Endothelial cell of umbilical vein (primary cell): ENCODE data around the gene TRPM3. TPM values are rescaled to one million over a fixed set of nuclear protein-coding genes. Genes with fewer than 3 reads are reported as not detected.

ENCODE experiments used
- BruUV-seq: library from RNA; stranded (reverse); fragments of 400-500 nt; replicated peaks from 2 replicates; lab custom pipeline; 2021; lab: Mats Ljungman, UMichigan
- CTCF ChIA-PET: fragments of 300-600, 350-600 bp; sonication (Branson Sonifier 250); formaldehyde crosslinking; loops from one replicate; lab custom pipeline; 2021; ENCODE audit warnings: antibody characterized with exemption, inconsistent platforms; lab: Charles Lee
- POLR2A ChIA-PET: fragments of 300-600, 350-600 bp; sonication (Branson Sonifier 250); formaldehyde crosslinking; loops from one replicate; lab custom pipeline; 2021; ENCODE audit warnings: antibody characterized with exemption, inconsistent platforms; lab: Charles Lee
- DNase-seq: peaks from one replicate; pipeline ENCODE4 v3.0.0-alpha.2; 2011; ENCODE audit warnings: low read depth, low spot score
- FAIRE-seq: peaks from 2 replicates; lab custom pipeline; 2011; peaks lifted over from hg19 to GRCh38; lab: Jason Lieb, UNC
- H2AFZ ChIP-seq: 2 replicates; pipeline ENCODE4 v1.6.0; 2012; ENCODE audit warnings: low read depth, low read length, control low read depth, inconsistent platforms
- H3K27ac ChIP-seq: 2 replicates; pipeline ENCODE4 v1.5.1; 2011; ENCODE audit warnings: low read depth, mild to moderate bottlenecking, control low read depth, low read length, moderate library complexity; ENCODE audit not compliant: insufficient read depth
- H3K27me3 ChIP-seq, 2 experiments: 2 replicates each; pipeline versions ENCODE4 v1.6.0 to v1.6.1; 2011; ENCODE audit warnings: low read length in 2 of 2, mixed read lengths in 1 of 2; ENCODE audit not compliant: control insufficient read depth in 2 of 2, insufficient read depth in 2 of 2
- H3K36me3 ChIP-seq, 2 experiments: 2 replicates in 1 of 2; 3 replicates in 1 of 2; pipeline ENCODE4 v1.5.1; 2011; ENCODE audit warnings: low read length in 2 of 2, mild to moderate bottlenecking in 1 of 2, moderate library complexity in 1 of 2; ENCODE audit not compliant: control insufficient read depth in 2 of 2, insufficient read depth in 2 of 2; ENCODE audit errors: extremely low read depth in 1 of 2
- H3K4me1 ChIP-seq: 3 replicates; pipeline ENCODE4 v1.5.1; 2011; ENCODE audit warnings: mild to moderate bottlenecking, low read length; ENCODE audit not compliant: control insufficient read depth, insufficient read depth; ENCODE audit errors: extremely low read depth
- H3K4me2 ChIP-seq: 2 replicates; pipeline ENCODE4 v1.6.1; 2011; ENCODE audit warnings: low read length, control low read depth, mixed read lengths; ENCODE audit not compliant: insufficient read depth
- H3K4me3 ChIP-seq, 3 experiments: fragments of 200-600 bp in 1 of 3; sonication (generic), shearing (Covaris generic) in 1 of 3; replicated peaks in 1 of 3; 2 replicates each; pipeline ENCODE4 v1.5.1; 2011 to 2016; ENCODE audit warnings: control low read depth in 3 of 3, low read length in 3 of 3, mild to moderate bottlenecking in 2 of 3, inconsistent platforms in 1 of 3, low read depth in 1 of 3, moderate library complexity in 1 of 3; ENCODE audit not compliant: insufficient read depth in 1 of 3
- H3K79me2 ChIP-seq: 2 replicates; pipeline ENCODE4 v1.6.0; 2012; ENCODE audit warnings: low read length, inconsistent platforms; ENCODE audit not compliant: control insufficient read depth, insufficient read depth
- H3K9ac ChIP-seq: replicated peaks from 2 replicates; pipeline ENCODE3; 2011; ENCODE audit warnings: low read length, control low read depth; ENCODE audit not compliant: insufficient read depth; ENCODE audit errors: extremely low read depth
- H3K9me1 ChIP-seq: replicated peaks from 3 replicates; pipeline ENCODE4 v1.6.0; 2011; ENCODE audit warnings: mild to moderate bottlenecking, low read length; ENCODE audit not compliant: control insufficient read depth, insufficient read depth; ENCODE audit errors: extremely low read depth
- H3K9me3 ChIP-seq: replicated peaks from 2 replicates; pipeline ENCODE4 v1.5.1; 2012; ENCODE audit warnings: low read length, inconsistent platforms; ENCODE audit not compliant: control insufficient read depth, insufficient read depth
- H4K20me1 ChIP-seq: replicated peaks from 2 replicates; pipeline ENCODE3; 2011; ENCODE audit warnings: mild to moderate bottlenecking, low read length; ENCODE audit not compliant: control insufficient read depth, insufficient read depth; ENCODE audit errors: extremely low read depth
- EZH2 ChIP-seq: IDR thresholded peaks from 2 replicates; pipeline ENCODE4 v1.6.1; 2012; ENCODE audit warnings: borderline replicate concordance, low read depth, mild to moderate bottlenecking, moderate library complexity, low read length, inconsistent platforms; ENCODE audit not compliant: severe bottlenecking
- FOS ChIP-seq: IDR thresholded peaks from 2 replicates; pipeline ENCODE4 v1.6.1; 2011; ENCODE audit warnings: mild to moderate bottlenecking, low read length, moderate library complexity, borderline replicate concordance; ENCODE audit not compliant: insufficient read depth
- JUN ChIP-seq: IDR thresholded peaks from 2 replicates; pipeline ENCODE4 v1.6.1; 2011; ENCODE audit warnings: borderline replicate concordance, low read depth; ENCODE audit not compliant: insufficient read length, insufficient read depth
- MYC ChIP-seq: IDR thresholded peaks from one replicate; pipeline ENCODE4 v1.6.1; 2011; ENCODE audit warnings: mild to moderate bottlenecking, low read depth, low read length
- POLR2A ChIP-seq: IDR thresholded peaks from 2 replicates; pipeline ENCODE4 v1.6.1; 2012; ENCODE audit warnings: low read depth, mild to moderate bottlenecking, control low read depth, low read length
- POLR2AphosphoS5 ChIP-seq: IDR thresholded peaks from 2 replicates; pipeline ENCODE4 v1.6.1; 2012; ENCODE audit warnings: low read depth, mild to moderate bottlenecking, control low read depth, low read length, moderate library complexity; ENCODE audit not compliant: insufficient read depth
- dilution Hi-C: fragments of 300-500 bp; cut with MboI; formaldehyde crosslinking; loops from one replicate; pipeline ENCODE4 v1.15.0; 2019; ENCODE audit warnings: low sequenced_read_pairs; ENCODE audit not compliant: extremely low pct_ligation_motif_present
- intact Hi-C: fragments of 100-400 bp; cut with micrococcal nuclease; formaldehyde crosslinking; loops from one replicate; pipeline ENCODE4 v1.10.0; 2022
- polyA plus RNA-seq, 4 experiments: library from polyadenylated mRNA; depleted of rRNA in 3 of 4; stranded (reverse) in 3 of 4; unstranded in 1 of 4; fragments of >200 nt; gene quantifications; 2 replicates each; pipeline versions ENCODE4 v1.2.1 to v1.2.3, GENCODE V29; 2011 to 2012; ENCODE audit warnings: missing spikeins in 1 of 4
- total RNA-seq: library from RNA; stranded (reverse); gene quantifications from 2 replicates; pipeline ENCODE4 v1.2.3, GENCODE V29; 2021
- TF ChIP-seq, protein P1 (sequence below): IDR thresholded peaks from 2 replicates; pipeline ENCODE4 v1.6.1; 2011; ENCODE audit not compliant: insufficient read depth, insufficient read length
- TF ChIP-seq, protein P2 (sequence below), 2 donors: IDR thresholded peaks; 1 replicate in 1 of 2; 2 replicates in 1 of 2; pipeline ENCODE4 v1.5.1; 2011; ENCODE audit warnings: low read length in 2 of 2, mild to moderate bottlenecking in 2 of 2, moderate library complexity in 2 of 2, control low read depth in 1 of 2, inconsistent platforms in 1 of 2, low read depth in 1 of 2; ENCODE audit not compliant: insufficient read depth in 1 of 2; ENCODE audit errors: extremely low read depth in 1 of 2

TRPM3 gene
- total and polyA plus RNA-seq, 2 donors (not counting 3 experiments of a cell fraction or from before 2014, with no cell fraction given), result 0.17 to 0.33 TPM

DNA sequence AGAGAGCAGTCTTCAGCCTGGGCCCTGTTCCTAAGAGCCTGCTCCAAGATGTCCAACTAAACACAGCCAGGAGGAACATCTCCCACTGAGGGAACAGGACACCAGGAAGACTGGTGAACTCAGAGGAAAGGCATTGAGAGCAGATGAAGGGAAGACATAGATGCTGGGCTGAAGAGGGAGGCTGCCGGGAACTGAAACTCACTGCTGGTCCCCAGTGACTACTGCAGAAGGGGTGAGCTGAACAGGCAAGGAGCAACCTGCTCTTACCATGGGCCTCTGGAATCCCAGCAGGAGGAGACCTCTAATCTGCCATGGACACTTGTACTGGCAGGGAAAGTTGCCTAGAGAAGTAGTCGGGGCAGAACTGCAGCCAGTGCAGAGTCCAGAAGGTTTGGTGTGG lies 95.7 kb downstream of the TRPM3 start:
- ChIA-PET CTCF (no interaction called here), POLR2A (no interaction called here)
- Histone ChIP-seq H3K9me1 (no peaks in the 10 kb centered on the region), H4K20me1 (no peaks in the 10 kb centered on the region), H3K79me2 (no peaks in the 10 kb centered on the region), H3K27ac (no peak overlapping the region), H3K9ac (no peak overlapping the region), H3K4me3 (no peak overlapping the region), H3K36me3 (no peaks in the 10 kb centered on the region), H3K4me2 (no peak overlapping the region), H3K4me1 (no peaks in the 10 kb centered on the region), H2AFZ (no peak overlapping the region), H3K9me3 (no peaks in the 10 kb centered on the region), H3K27me3 (no peaks in the 10 kb centered on the region)
- intact Hi-C loops, result no loop called here
- TF ChIP-seq, protein P1, sequence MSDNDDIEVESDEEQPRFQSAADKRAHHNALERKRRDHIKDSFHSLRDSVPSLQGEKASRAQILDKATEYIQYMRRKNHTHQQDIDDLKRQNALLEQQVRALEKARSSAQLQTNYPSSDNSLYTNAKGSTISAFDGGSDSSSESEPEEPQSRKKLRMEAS, result no peak
- TF ChIP-seq POLR2AphosphoS5, result no peak
- TF ChIP-seq EZH2, result no peak
- TF ChIP-seq JUN, result no peak
- TF ChIP-seq FOS, result no peak
- TF ChIP-seq MYC, result no peak
- no peak for TF ChIP-seq POLR2A
- TF ChIP-seq, protein P2, sequence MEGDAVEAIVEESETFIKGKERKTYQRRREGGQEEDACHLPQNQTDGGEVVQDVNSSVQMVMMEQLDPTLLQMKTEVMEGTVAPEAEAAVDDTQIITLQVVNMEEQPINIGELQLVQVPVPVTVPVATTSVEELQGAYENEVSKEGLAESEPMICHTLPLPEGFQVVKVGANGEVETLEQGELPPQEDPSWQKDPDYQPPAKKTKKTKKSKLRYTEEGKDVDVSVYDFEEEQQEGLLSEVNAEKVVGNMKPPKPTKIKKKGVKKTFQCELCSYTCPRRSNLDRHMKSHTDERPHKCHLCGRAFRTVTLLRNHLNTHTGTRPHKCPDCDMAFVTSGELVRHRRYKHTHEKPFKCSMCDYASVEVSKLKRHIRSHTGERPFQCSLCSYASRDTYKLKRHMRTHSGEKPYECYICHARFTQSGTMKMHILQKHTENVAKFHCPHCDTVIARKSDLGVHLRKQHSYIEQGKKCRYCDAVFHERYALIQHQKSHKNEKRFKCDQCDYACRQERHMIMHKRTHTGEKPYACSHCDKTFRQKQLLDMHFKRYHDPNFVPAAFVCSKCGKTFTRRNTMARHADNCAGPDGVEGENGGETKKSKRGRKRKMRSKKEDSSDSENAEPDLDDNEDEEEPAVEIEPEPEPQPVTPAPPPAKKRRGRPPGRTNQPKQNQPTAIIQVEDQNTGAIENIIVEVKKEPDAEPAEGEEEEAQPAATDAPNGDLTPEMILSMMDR (IDR thresholded peaks at IDR 0.05; ENCODE audit: extremely low read depth in 1 of 2, insufficient read depth in 1 of 2, low read depth in 1 of 2, low read length in 2 of 2), result no peak
- DNase-seq (no peak), FAIRE-seq (no peak)
- dilution Hi-C loops, result no loop called here
- no TSS peak for BruUV-seq
